NCI-H146 treated with DMSO at 0.1 percent for 48 hours (cell line): ENCODE data around the gene UBA7.

Experiments used
- DNase-seq: peaks from one replicate; lab custom pipeline; 2025; ENCODE audit not compliant: unreplicated experiment; lab: John Stamatoyannopoulos, UW

The UBA7 gene

GRCh38 chr3:49805897-49806701 is 7.7 kb downstream of the UBA7 start:
- no peak for DNase-seq

GRCh38 chr3:49805367-49805782 is 8.4 kb downstream of the UBA7 start:
- DNase-seq, result no peak

- no peak for DNase-seq
Observed at GRCh38 chr3:49804141-49805041, 9.4 kb downstream of the UBA7 start.

- no peak for DNase-seq
Observed at GRCh38 chr3:49803465-49804140, 10.2 kb downstream of the UBA7 start.

GRCh38 chr3:49802719-49803464 is 10.9 kb downstream of the UBA7 start, which contains the start of gene INKA1:
INKA1 (plus strand) TSS chr3:49803261; CDS start chr3:49803393, 132 bp downstream.
- peak; percentile 22 for DNase-seq

- DNase-seq, result no peak
Observed at GRCh38 chr3:49801160-49801559, 12.6 kb downstream of the UBA7 start.

GRCh38 chr3:49799761-49800160 is 14.0 kb downstream of the UBA7 start, which contains the start of gene CDHR4:
CDHR4 (minus strand) TSS chr3:49799873; CDS start chr3:49799812, 61 bp downstream.
- DNase-seq, result no peak

- DNase-seq, result no peak
Observed at GRCh38 chr3:49799105-49799504, 14.6 kb downstream of the UBA7 start.

- no peak for DNase-seq
Observed at GRCh38 chr3:49794926-49795905, 18.5 kb downstream of the UBA7 start.

- DNase-seq, result no peak
Observed at GRCh38 chr3:49794431-49794830, 19.3 kb downstream of the UBA7 start.

GRCh38 chr3:49793486-49794085 is 20.2 kb downstream of the UBA7 start:
- no peak for DNase-seq

GRCh38 chr3:49792371-49793150 is 21.2 kb downstream of the UBA7 start:
- DNase-seq, result no peak

GRCh38 chr3:49791571-49791970 is 22.2 kb downstream of the UBA7 start:
- no peak for DNase-seq

- DNase-seq, result no peak
Observed at GRCh38 chr3:49790626-49791411, 22.9 kb downstream of the UBA7 start.

GRCh38 chr3:49788056-49788455 is 25.7 kb downstream of the UBA7 start:
- no peak for DNase-seq

GRCh38 chr3:49787536-49787935 is 26.2 kb downstream of the UBA7 start:
- no peak for DNase-seq

GRCh38 chr3:49787182-49787464 is 26.6 kb downstream of the UBA7 start:
- no peak for DNase-seq
